Measurements from ENCODE around the gene FAM72A.
"Not testable (repeated sequence)": the region's sequence is repeated elsewhere in the genome, so short reads cannot be mapped to it uniquely, and the experiment has no call there.

DNA sequence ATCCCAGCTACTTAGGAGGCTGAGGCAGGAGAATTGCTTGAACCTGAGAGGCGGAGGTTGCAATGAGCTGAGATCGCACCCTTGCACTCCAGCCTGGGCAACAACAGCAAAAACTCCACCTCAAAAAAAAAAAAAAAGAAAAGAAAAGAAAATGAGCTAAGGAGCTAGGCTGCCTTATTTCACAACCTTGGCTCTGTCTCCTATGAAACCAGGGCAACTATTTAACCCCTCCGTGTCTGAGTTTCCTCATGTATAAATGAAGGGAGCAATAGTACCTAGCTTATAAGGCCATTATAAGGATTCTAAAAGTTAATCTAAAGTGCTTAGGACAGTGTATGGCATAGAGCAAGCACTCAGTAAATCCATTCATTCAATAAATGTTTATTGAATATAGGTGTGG, 32.8 kb downstream of the FAM72A start:
- TF ChIP-seq, protein P1, sequence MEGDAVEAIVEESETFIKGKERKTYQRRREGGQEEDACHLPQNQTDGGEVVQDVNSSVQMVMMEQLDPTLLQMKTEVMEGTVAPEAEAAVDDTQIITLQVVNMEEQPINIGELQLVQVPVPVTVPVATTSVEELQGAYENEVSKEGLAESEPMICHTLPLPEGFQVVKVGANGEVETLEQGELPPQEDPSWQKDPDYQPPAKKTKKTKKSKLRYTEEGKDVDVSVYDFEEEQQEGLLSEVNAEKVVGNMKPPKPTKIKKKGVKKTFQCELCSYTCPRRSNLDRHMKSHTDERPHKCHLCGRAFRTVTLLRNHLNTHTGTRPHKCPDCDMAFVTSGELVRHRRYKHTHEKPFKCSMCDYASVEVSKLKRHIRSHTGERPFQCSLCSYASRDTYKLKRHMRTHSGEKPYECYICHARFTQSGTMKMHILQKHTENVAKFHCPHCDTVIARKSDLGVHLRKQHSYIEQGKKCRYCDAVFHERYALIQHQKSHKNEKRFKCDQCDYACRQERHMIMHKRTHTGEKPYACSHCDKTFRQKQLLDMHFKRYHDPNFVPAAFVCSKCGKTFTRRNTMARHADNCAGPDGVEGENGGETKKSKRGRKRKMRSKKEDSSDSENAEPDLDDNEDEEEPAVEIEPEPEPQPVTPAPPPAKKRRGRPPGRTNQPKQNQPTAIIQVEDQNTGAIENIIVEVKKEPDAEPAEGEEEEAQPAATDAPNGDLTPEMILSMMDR (conservative IDR thresholded peaks at IDR 0.05; ENCODE audit: low read depth, low read length), result not testable (repeated sequence)
- TF ChIP-seq EZH2 (IDR thresholded peaks at IDR 0.05; ENCODE audit: borderline replicate concordance, low read depth, low read length, poor library complexity, severe bottlenecking), result not testable (repeated sequence)

All from A673 (cell line).